Heart right ventricle (tissue), 16 donors: ENCODE measurements around the gene MAP3K6. TPM values are rescaled to one million over a fixed set of nuclear protein-coding genes. Genes with fewer than 3 reads are reported as not detected.
A peak's percentile ranks its signal among the peaks of the same experiment; 100 is the strongest.

Source experiments
- ATAC-seq, 8 donors: fragments of 200-7000 bp; cut with Tn5 transposase; one replicate each; pipeline ENCODE4 v1.9.1; 2020; ENCODE audit warnings: mild to moderate bottlenecking in 8 of 8, moderate library complexity in 8 of 8, moderate number of reproducible peaks in 1 of 8
- DNase-seq, 2 donors: peaks; one replicate each; pipeline ENCODE4 v3.0.0-alpha.2; 2020
- H3K27ac ChIP-seq, 10 donors: fragments of 200-600 bp; sonication (generic) in 2 of 10; one replicate each; pipeline versions ENCODE4 v1.5.0 to v1.8.0; 2020 to 2022; ENCODE audit warnings: mild to moderate bottlenecking in 3 of 10
- H3K27me3 ChIP-seq, 7 donors: fragments of 200-600 bp; one replicate each; pipeline ENCODE4 v1.8.0; 2021 to 2022; ENCODE audit warnings: mild to moderate bottlenecking in 2 of 7
- H3K36me3 ChIP-seq, 9 donors: fragments of 200-600 bp; sonication (generic) in 1 of 9; one replicate each; pipeline versions ENCODE4 v1.5.0 to v1.8.0; 2020 to 2022; ENCODE audit warnings: mild to moderate bottlenecking in 2 of 9
- H3K4me1 ChIP-seq, 9 donors: fragments of 200-600 bp; sonication (generic) in 1 of 9; one replicate each; pipeline versions ENCODE4 v1.5.0 to v1.8.0; 2020 to 2022; ENCODE audit warnings: mild to moderate bottlenecking in 4 of 9
- H3K4me3 ChIP-seq, 10 donors: fragments of 200-600 bp; sonication (generic) in 2 of 10; one replicate each; pipeline versions ENCODE4 v1.5.0 to v1.8.0; 2020 to 2022; ENCODE audit warnings: mild to moderate bottlenecking in 7 of 10, moderate library complexity in 2 of 10
- H3K9me3 ChIP-seq, 11 donors: fragments of 200-600 bp in 10 of 11; sonication (generic) in 2 of 11; one replicate each; pipeline versions ENCODE4 v1.5.0 to v1.8.0; 2013 to 2022; ENCODE audit warnings: mild to moderate bottlenecking in 2 of 11, control low read depth in 1 of 11, moderate library complexity in 1 of 11
- WGBS, 2 donors: extraction: QIAGEN DNeasy Blood & Tissue Kit; methylation state at CpG; one replicate each; pipeline ENCODE4 v1.1.7; 2013; ENCODE audit warnings: inconsistent platforms in 1 of 2; 5-methylcytosine and 5-hydroxymethylcytosine counted together
- intact Hi-C, 10 donors: fragments of 100-400 bp; cut with DNase I; formaldehyde crosslinking; loops; one replicate each; pipeline versions ENCODE4 v1.11.1 to v1.14.2; 2022
- polyA plus RNA-seq, 2 donors: library from polyadenylated mRNA; stranded (reverse); fragments of 200-250 nt; gene quantifications; one replicate each; pipeline ENCODE4 v1.2.3, GENCODE V29; 2013
- total RNA-seq, 10 donors: library from RNA; stranded (reverse); fragmentation: NEBNext Ultra II Directional in 3 of 10; extraction: Animal tissue kit (Norgen Biotek cat#: 25700) in 3 of 10; gene quantifications; one replicate each; pipeline versions ENCODE4 v1.2.1 to v1.2.4, GENCODE V29; 2021 to 2023
- TF ChIP-seq, protein P1 (sequence below), 9 donors: fragments of 200-600 bp; sonication (generic) in 2 of 9; IDR thresholded peaks; one replicate each; pipeline versions ENCODE4 v1.5.0 to v1.8.0; 2021 to 2022; ENCODE audit warnings: antibody characterized with exemption in 9 of 9, mild to moderate bottlenecking in 5 of 9, moderate library complexity in 1 of 9
- donor health status: Arrhythmogenic right ventricular cardiomyopathy.
- donor health status: ischemic (EF 13 %, LVEDD 7.1; RV severe dilation, severe dysfunction).
- donor health status: healthy with polysubstance abuse.
- donor health status: DM: no; HTN: yes; CAD: no.
- donor health status: DM: no; HTN: no; CAD: no.
- donor health status: ischemic (EF 25% LVEDD 6.9; RV normal size, moderate dysfunction).
- donor health status: ischemic (EF 25% LVEDD 5.7; RV mildly dilated, moderate dysfunction).
- donor health status: healthy.
- donor health status: DM: yes; HTN: yes; CAD: no.
- donor health status: Ischemic cardiomyopathy.
- donor health status: ischemic (EF 35%, LVEDD 5.7; RV mildly dilated, moderate dysfunction).
- donor health status: nonischemic (EF 11% LVEDD 7.7; RV severe dilation, severe dysfunction).
- donor health status: DM: yes; HTN: yes; CAD: no.
- donor health status: PGD.
- donor health status: ischemic (EF 29% LVEDD 5.4; RV normal size, mild dysfunction).
- donor health status: nonischemic (EF 23%, LVEDD 6.1; RV moderate dilation, normal function).

The MAP3K6 gene
- total and polyA plus RNA-seq, 12 donors: 18.6 to 179 (median 30.4) TPM

DNA sequence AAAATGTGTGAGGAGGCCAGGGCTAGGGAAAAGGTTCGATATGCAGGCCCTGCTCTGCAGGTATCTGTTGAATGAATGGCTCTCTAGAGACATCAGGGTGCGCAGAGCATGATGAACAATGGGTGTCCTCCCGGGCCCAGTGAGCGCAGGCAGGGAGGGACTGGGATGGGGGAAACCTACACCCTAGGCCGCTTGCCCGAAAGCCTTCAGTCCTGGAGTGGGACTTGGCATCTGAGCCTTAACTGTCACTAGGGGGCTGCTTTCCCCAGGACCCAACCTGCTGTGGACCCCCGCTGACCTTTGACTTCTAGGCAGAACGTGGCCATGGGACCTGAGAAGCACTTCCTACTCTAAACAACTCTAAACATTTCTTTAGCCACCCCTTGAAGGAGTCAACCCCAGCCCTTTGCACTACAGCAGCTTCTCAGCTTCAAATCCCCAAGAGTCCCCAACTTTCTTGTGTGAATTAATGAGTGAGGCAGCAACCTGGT, 444 bp upstream of the MAP3K6 start:
- no peaks in the 10 kb centered on the region for H3K9me3 ChIP-seq
- ATAC-seq (no peak), DNase-seq (no peak)
- H3K4me1 ChIP-seq: peaks cover 25 to 60% (median 41%) of the 10 kb centered on the region in 9 donors
- intact Hi-C loops: loop anchor here in 4 of 10 donors (2.0 to 5.0 kb wide), 3 partner anchors 22 to 62 kb away; partner anchors contain the start of gene TMEM222 (in 2 of the 4)
- H3K27me3 ChIP-seq: no peaks in the 10 kb centered on the region
- H3K4me3 ChIP-seq: peak overlapping the region; percentile 45 to 90 (median 77)
- TF ChIP-seq, protein P1, sequence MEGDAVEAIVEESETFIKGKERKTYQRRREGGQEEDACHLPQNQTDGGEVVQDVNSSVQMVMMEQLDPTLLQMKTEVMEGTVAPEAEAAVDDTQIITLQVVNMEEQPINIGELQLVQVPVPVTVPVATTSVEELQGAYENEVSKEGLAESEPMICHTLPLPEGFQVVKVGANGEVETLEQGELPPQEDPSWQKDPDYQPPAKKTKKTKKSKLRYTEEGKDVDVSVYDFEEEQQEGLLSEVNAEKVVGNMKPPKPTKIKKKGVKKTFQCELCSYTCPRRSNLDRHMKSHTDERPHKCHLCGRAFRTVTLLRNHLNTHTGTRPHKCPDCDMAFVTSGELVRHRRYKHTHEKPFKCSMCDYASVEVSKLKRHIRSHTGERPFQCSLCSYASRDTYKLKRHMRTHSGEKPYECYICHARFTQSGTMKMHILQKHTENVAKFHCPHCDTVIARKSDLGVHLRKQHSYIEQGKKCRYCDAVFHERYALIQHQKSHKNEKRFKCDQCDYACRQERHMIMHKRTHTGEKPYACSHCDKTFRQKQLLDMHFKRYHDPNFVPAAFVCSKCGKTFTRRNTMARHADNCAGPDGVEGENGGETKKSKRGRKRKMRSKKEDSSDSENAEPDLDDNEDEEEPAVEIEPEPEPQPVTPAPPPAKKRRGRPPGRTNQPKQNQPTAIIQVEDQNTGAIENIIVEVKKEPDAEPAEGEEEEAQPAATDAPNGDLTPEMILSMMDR (IDR thresholded peaks at IDR 0.05): no peak
- peak overlapping the region; percentile 97 to 100 (median 98) for H3K27ac ChIP-seq
- peaks cover 5 to 28% (median 21%) of the 10 kb centered on the region in 9 donors for H3K36me3 ChIP-seq
- 32 to 39% methylated on average over 8 of the region's 8 CpGs for WGBS, 2 donors

- intact Hi-C loops: loop anchor here in 4 of 10 donors (1.0 to 5.0 kb wide), 4 partner anchors 23 to 63 kb away; partner anchors contain the start of gene TMEM222 (in 2 of the 4)
- peaks cover 25 to 61% (median 41%) of the 10 kb centered on the region in 9 donors for H3K4me1 ChIP-seq
- peak overlapping the region; percentile 97 to 100 (median 98) for H3K27ac ChIP-seq
- WGBS, 2 donors: 0 to 1% methylated on average over 30 of the region's 30 CpGs
- no peaks in the 10 kb centered on the region for H3K27me3 ChIP-seq
- H3K9me3 ChIP-seq: no peaks in the 10 kb centered on the region
- peak; percentile 92 to 94 for DNase-seq
- TF ChIP-seq, protein P1 (IDR thresholded peaks at IDR 0.05): no peak
- H3K4me3 ChIP-seq: peak overlapping the region; percentile 45 to 90 (median 77)
- peak; percentile 66 to 83 (median 78) for ATAC-seq
- H3K36me3 ChIP-seq: peaks cover 6 to 39% (median 31%) of the 10 kb centered on the region in 9 donors
Observed at GRCh38 chr1:27366113-27366410, 699 bp downstream of the MAP3K6 start.

DNA sequence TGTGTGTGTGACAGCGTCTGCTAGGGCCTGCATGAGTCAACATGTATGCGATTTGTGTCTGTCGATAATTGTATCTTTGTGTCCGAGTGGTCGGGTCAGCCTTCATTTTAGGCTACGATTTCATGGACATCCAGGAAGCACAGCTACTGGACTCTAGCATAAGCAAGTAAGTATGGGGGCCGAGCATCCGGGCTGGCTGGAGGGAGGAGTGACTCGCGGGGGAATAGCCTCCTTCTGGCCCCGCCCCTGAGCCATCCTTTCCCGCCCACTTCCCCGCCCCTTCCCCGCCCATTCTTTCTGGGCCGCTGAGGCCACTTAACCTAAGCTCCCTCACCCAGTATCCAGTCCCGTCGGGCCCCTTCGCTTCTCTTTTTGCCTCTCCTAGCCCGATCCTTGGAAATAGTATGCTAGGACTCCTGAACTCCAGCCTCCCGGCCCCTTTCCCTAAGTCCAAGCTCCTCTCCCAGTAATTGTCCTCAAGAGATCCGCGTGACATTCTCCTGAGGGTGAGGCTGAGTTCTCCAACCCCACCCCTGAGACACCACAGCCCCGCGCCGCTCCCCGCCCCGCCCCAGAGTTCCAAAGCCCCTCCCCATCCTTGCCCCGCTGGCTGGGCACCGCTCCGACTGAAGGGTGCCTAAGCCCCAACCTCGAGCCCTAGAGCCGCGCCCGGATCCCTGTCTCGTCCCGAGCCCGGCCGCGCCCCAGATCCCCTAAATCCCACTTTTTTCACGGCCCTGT, 1.2 kb downstream of the MAP3K6 start:
- intact Hi-C loops: loop anchor here in 4 of 10 donors (1.0 to 5.0 kb wide), 4 partner anchors 23 to 63 kb away; partner anchors contain the start of gene TMEM222 (in 2 of the 4)
- H3K27ac ChIP-seq: peak overlapping the region; percentile 97 to 100 (median 98)
- 2 to 3% methylated on average over 40 of the region's 40 CpGs for WGBS, 2 donors
- no peaks in the 10 kb centered on the region for H3K9me3 ChIP-seq
- TF ChIP-seq, protein P1 (IDR thresholded peaks at IDR 0.05): no peak
- ATAC-seq: peak; percentile 75 to 90 (median 83)
- H3K27me3 ChIP-seq: no peaks in the 10 kb centered on the region
- peak overlapping the region; percentile 45 to 90 (median 77) for H3K4me3 ChIP-seq
- peaks cover 6 to 44% (median 35%) of the 10 kb centered on the region in 9 donors for H3K36me3 ChIP-seq
- peak; percentile 90 to 92 for DNase-seq
- H3K4me1 ChIP-seq: peaks cover 25 to 66% (median 43%) of the 10 kb centered on the region in 9 donors

DNA sequence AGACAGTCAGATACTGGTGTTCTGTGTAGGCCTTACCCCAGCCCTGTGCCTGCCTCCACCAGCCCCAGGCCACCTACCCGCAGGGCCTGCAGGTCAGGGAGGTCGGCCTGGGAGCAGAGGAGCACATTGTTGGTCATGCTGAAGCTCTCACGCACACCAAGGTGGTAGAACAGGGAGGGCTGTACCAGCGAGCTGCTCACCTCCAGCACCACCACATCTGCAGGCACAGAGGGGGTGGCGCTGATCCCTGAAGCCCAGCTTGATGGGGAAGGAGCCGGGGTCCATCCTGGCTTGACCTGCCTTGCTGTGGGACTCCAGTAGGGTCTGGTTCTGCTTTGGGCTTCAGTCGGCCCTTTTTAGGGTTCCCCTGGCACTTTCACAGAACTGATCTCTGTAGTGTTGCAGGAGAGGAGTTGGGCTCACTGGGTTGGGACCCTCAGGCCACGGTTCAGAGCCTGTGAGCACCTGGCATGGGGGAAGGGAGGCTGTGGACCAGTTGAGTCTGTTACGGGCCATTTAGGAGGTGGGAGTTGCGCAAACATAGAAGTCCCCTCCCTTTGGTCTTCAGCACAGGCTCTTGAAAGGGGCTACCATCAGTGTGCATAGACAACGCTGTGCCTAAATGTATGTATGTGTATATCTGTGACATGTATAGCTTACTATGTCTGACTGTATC, 1.9 kb downstream of the MAP3K6 start:
- Histone ChIP-seq H3K36me3 (peaks cover 6 to 50% (median 35%) of the 10 kb centered on the region in 9 donors), H3K4me3 (peak overlapping the region; percentile 45 to 90 (median 77)), H3K27me3 (no peaks in the 10 kb centered on the region), H3K4me1 (peaks cover 25 to 61% (median 45%) of the 10 kb centered on the region in 9 donors), H3K9me3 (no peaks in the 10 kb centered on the region), H3K27ac (peak overlapping the region in 9 of 10 donors; percentile 97 to 100 (median 98))
- DNase-seq (no peak), ATAC-seq (no peak)
- WGBS, 2 donors: 76 to 81% methylated on average over 11 of the region's 11 CpGs
- TF ChIP-seq, protein P1 (IDR thresholded peaks at IDR 0.05): no peak
- intact Hi-C loops: loop anchor here in 3 of 10 donors (5.0 kb wide), 2 partner anchors 38 to 43 kb away; partner anchors contain the start of gene TMEM222 (in 2 of the 3)
